Mesendoderm (in vitro differentiated cells): ENCODE results near the gene SLC25A13.
"Not testable (repeated sequence)": the region's sequence is repeated elsewhere in the genome, so short reads cannot be mapped to it uniquely, and the experiment has no call there.

ENCODE experiments used
- DNase-seq: peaks from one replicate; pipeline ENCODE4 v3.0.0; 2013
- H2AK5ac ChIP-seq: 2 replicates; pipeline ENCODE4 v1.6.1; 2013; ENCODE audit warnings: low read length, inconsistent platforms
- H2BK120ac ChIP-seq: 2 replicates; pipeline ENCODE4 v1.6.1; 2013; ENCODE audit warnings: low read depth, mild to moderate bottlenecking, low read length, moderate library complexity, mixed read lengths
- H2BK15ac ChIP-seq: replicated peaks from 2 replicates; pipeline ENCODE4 v1.6.1; 2013; ENCODE audit warnings: low read depth, mild to moderate bottlenecking, moderate library complexity
- H2BK5ac ChIP-seq: 2 replicates; pipeline ENCODE4 v1.6.1; 2013; ENCODE audit warnings: low read length, inconsistent platforms
- H3K18ac ChIP-seq: 2 replicates; pipeline ENCODE4 v1.6.1; 2013; ENCODE audit warnings: mild to moderate bottlenecking, low read length, mixed read lengths
- H3K23ac ChIP-seq: one replicate; pipeline ENCODE4 v1.6.1; 2013; ENCODE audit warnings: low read length
- H3K27ac ChIP-seq: 2 replicates; pipeline ENCODE4 v1.5.1; 2013; ENCODE audit warnings: low read depth, mild to moderate bottlenecking, inconsistent platforms, low read length, moderate library complexity
- H3K27me3 ChIP-seq: 2 replicates; pipeline ENCODE4 v1.6.1; 2013; ENCODE audit warnings: low read length, control low read depth, mild to moderate bottlenecking, inconsistent platforms; ENCODE audit not compliant: insufficient read depth, poor library complexity
- H3K36me3 ChIP-seq: 2 replicates; pipeline ENCODE4 v1.6.1; 2013; ENCODE audit warnings: low read length, inconsistent platforms; ENCODE audit not compliant: control insufficient read depth, insufficient read depth
- H3K4ac ChIP-seq: one replicate; pipeline ENCODE4 v1.6.1; 2013; ENCODE audit warnings: low read depth, mild to moderate bottlenecking, low read length, moderate library complexity
- H3K4me1 ChIP-seq: 2 replicates; pipeline ENCODE4 v1.6.1; 2013; ENCODE audit warnings: low read depth, low read length, inconsistent platforms; ENCODE audit not compliant: control insufficient read depth
- H3K4me2 ChIP-seq: 2 replicates; pipeline ENCODE4 v1.6.1; 2013; ENCODE audit warnings: low read length
- H3K4me3 ChIP-seq: 2 replicates; pipeline ENCODE4 v1.5.1; 2013; ENCODE audit warnings: mild to moderate bottlenecking, low read length
- H3K56ac ChIP-seq: one replicate; pipeline ENCODE4 v1.6.1; 2013; ENCODE audit warnings: low read length
- H3K79me1 ChIP-seq: 2 replicates; pipeline ENCODE4 v1.6.1; 2013; ENCODE audit warnings: low read length, inconsistent platforms
- H3K79me2 ChIP-seq: 2 replicates; pipeline ENCODE4 v1.6.1; 2013; ENCODE audit warnings: mild to moderate bottlenecking, low read length; ENCODE audit not compliant: control insufficient read depth, insufficient read depth
- H3K9ac ChIP-seq: 2 replicates; pipeline ENCODE4 v1.6.1; 2013; ENCODE audit warnings: low read length, inconsistent platforms
- H4K5ac ChIP-seq: one replicate; pipeline ENCODE4 v1.6.1; 2013; ENCODE audit warnings: low read length
- H4K8ac ChIP-seq: one replicate; pipeline ENCODE4 v1.6.1; 2013; ENCODE audit warnings: low read depth, mild to moderate bottlenecking, control low read depth, low read length, moderate library complexity
- WGBS: extraction: QIAGEN DNeasy Blood & Tissue Kit; methylation state at CpG from one replicate; pipeline ENCODE4 v1.1.7; 2013; ENCODE audit warnings: low lambda C conversion rate, missing lambda C conversion rate; ENCODE audit not compliant: insufficient coverage; ENCODE audit errors: extremely low coverage; 5-methylcytosine and 5-hydroxymethylcytosine counted together

The SLC25A13 gene

GRCh38 chr7:96303105-96303685, 18.7 kb downstream of the SLC25A13 start:
- no peak overlapping the region for H2AK5ac ChIP-seq
- no peak overlapping the region for H3K9ac ChIP-seq
- no peak overlapping the region for H4K5ac ChIP-seq
- H3K4me1 ChIP-seq, result peaks cover 3% of the 10 kb centered on the region
- H4K8ac ChIP-seq, result peak overlapping the region; percentile 82
- H3K79me1 ChIP-seq, result peaks cover 19% of the 10 kb centered on the region
- H3K23ac ChIP-seq, result no peak overlapping the region
- H3K79me2 ChIP-seq, result peaks cover 41% of the 10 kb centered on the region
- no peak overlapping the region for H3K4ac ChIP-seq
- no CpG with 5 or more reads among the region's 5 CpGs for WGBS
- no peak overlapping the region for H2BK120ac ChIP-seq
- no peak overlapping the region for H3K18ac ChIP-seq
- no peak overlapping the region for H3K4me3 ChIP-seq
- no peaks in the 10 kb centered on the region for H3K36me3 ChIP-seq
- no peak overlapping the region for H2BK5ac ChIP-seq
- peak; percentile 56 for DNase-seq
- H3K4me2 ChIP-seq, result no peak overlapping the region
- peak overlapping the region; percentile 30 for H3K27ac ChIP-seq
- H3K27me3 ChIP-seq, result no peaks in the 10 kb centered on the region
- no peak overlapping the region for H3K56ac ChIP-seq
- no peak overlapping the region for H2BK15ac ChIP-seq

GRCh38 chr7:96300986-96301385, 20.9 kb downstream of the SLC25A13 start:
- no peak overlapping the region for H2BK5ac ChIP-seq
- no peak overlapping the region for H4K5ac ChIP-seq
- H3K18ac ChIP-seq, result no peak overlapping the region
- no peak overlapping the region for H3K27ac ChIP-seq
- no peak for DNase-seq
- H3K23ac ChIP-seq, result no peak overlapping the region
- no peak overlapping the region for H2BK120ac ChIP-seq
- H4K8ac ChIP-seq, result no peak overlapping the region
- no peak overlapping the region for H2AK5ac ChIP-seq
- no peak overlapping the region for H2BK15ac ChIP-seq
- no peak overlapping the region for H3K9ac ChIP-seq
- H3K56ac ChIP-seq, result no peak overlapping the region
- peaks cover 17% of the 10 kb centered on the region for H3K79me1 ChIP-seq
- H3K27me3 ChIP-seq, result no peaks in the 10 kb centered on the region
- no CpG with 5 or more reads among the region's 1 CpG for WGBS
- H3K4me2 ChIP-seq, result no peak overlapping the region
- H3K4ac ChIP-seq, result no peak overlapping the region
- H3K79me2 ChIP-seq, result peaks cover 33% of the 10 kb centered on the region
- no peak overlapping the region for H3K4me3 ChIP-seq
- H3K4me1 ChIP-seq, result peaks cover 3% of the 10 kb centered on the region
- no peaks in the 10 kb centered on the region for H3K36me3 ChIP-seq

- no peak overlapping the region for H2BK120ac ChIP-seq
- no peaks in the 10 kb centered on the region for H3K36me3 ChIP-seq
- H2BK5ac ChIP-seq, result no peak overlapping the region
- DNase-seq, result no peak
- H3K79me1 ChIP-seq, result peaks cover 14% of the 10 kb centered on the region
- H3K4ac ChIP-seq, result no peak overlapping the region
- H3K27ac ChIP-seq, result no peak overlapping the region
- no peak overlapping the region for H3K18ac ChIP-seq
- no peak overlapping the region for H3K23ac ChIP-seq
- no peak overlapping the region for H4K5ac ChIP-seq
- no peak overlapping the region for H2BK15ac ChIP-seq
- no peak overlapping the region for H2AK5ac ChIP-seq
- no peaks in the 10 kb centered on the region for H3K27me3 ChIP-seq
- H3K79me2 ChIP-seq, result peaks cover 30% of the 10 kb centered on the region
- no peak overlapping the region for H3K4me3 ChIP-seq
- peaks cover 3% of the 10 kb centered on the region for H3K4me1 ChIP-seq
- no peak overlapping the region for H3K56ac ChIP-seq
- H4K8ac ChIP-seq, result no peak overlapping the region
- H3K9ac ChIP-seq, result no peak overlapping the region
- H3K4me2 ChIP-seq, result no peak overlapping the region
Observed at GRCh38 chr7:96300502-96300901, 21.4 kb downstream of the SLC25A13 start.

- no peaks in the 10 kb centered on the region for H3K27me3 ChIP-seq
- H3K4me1 ChIP-seq, result peaks cover 3% of the 10 kb centered on the region
- peaks cover 27% of the 10 kb centered on the region for H3K79me2 ChIP-seq
- WGBS, result no CpG with 5 or more reads among the region's 1 CpG
- no peak overlapping the region for H2BK15ac ChIP-seq
- no peak overlapping the region for H3K4ac ChIP-seq
- no peak overlapping the region for H3K23ac ChIP-seq
- no peak overlapping the region for H2AK5ac ChIP-seq
- no peak overlapping the region for H3K9ac ChIP-seq
- no peak overlapping the region for H4K5ac ChIP-seq
- H3K18ac ChIP-seq, result no peak overlapping the region
- H2BK5ac ChIP-seq, result no peak overlapping the region
- no peak for DNase-seq
- H4K8ac ChIP-seq, result no peak overlapping the region
- no peak overlapping the region for H3K4me3 ChIP-seq
- no peak overlapping the region for H3K27ac ChIP-seq
- H3K36me3 ChIP-seq, result no peaks in the 10 kb centered on the region
- no peak overlapping the region for H3K4me2 ChIP-seq
- no peak overlapping the region for H3K56ac ChIP-seq
- peaks cover 14% of the 10 kb centered on the region for H3K79me1 ChIP-seq
- H2BK120ac ChIP-seq, result no peak overlapping the region
Observed at GRCh38 chr7:96299496-96299895, 22.4 kb downstream of the SLC25A13 start.

GRCh38 chr7:96297876-96298275, 24.0 kb downstream of the SLC25A13 start:
- Histone ChIP-seq H3K36me3 (no peaks in the 10 kb centered on the region), H3K79me2 (peaks cover 20% of the 10 kb centered on the region)
- DNase-seq, result no peak

GRCh38 chr7:96297446-96297845, 24.5 kb downstream of the SLC25A13 start:
- not testable (repeated sequence) for H3K23ac ChIP-seq, H4K5ac ChIP-seq, H2AK5ac ChIP-seq, H3K4me2 ChIP-seq, H3K4ac ChIP-seq, H3K36me3 ChIP-seq, H3K27ac ChIP-seq, H3K4me1 ChIP-seq, H3K9ac ChIP-seq, DNase-seq, H4K8ac ChIP-seq, H2BK15ac ChIP-seq, H3K27me3 ChIP-seq, H3K4me3 ChIP-seq, H2BK120ac ChIP-seq, H3K79me1 ChIP-seq, H2BK5ac ChIP-seq, H3K18ac ChIP-seq, H3K56ac ChIP-seq
- H3K79me2 ChIP-seq, result peaks cover 16% of the 10 kb centered on the region
- no CpG with 5 or more reads among the region's 5 CpGs for WGBS

More at GRCh38 chr7:96297876-96298275, 24.0 kb downstream of the SLC25A13 start:
- Histone ChIP-seq H3K4ac (no peak overlapping the region), H4K5ac (no peak overlapping the region), H2BK5ac (no peak overlapping the region), H3K4me2 (no peak overlapping the region), H3K56ac (no peak overlapping the region), H2BK120ac (no peak overlapping the region), H2BK15ac (no peak overlapping the region), H3K9ac (no peak overlapping the region), H3K18ac (peak overlapping the region; percentile 28), H3K27ac (no peak overlapping the region), H3K27me3 (no peaks in the 10 kb centered on the region), H2AK5ac (no peak overlapping the region), H4K8ac (no peak overlapping the region), H3K4me3 (no peak overlapping the region), H3K23ac (no peak overlapping the region), H3K4me1 (no peaks in the 10 kb centered on the region), H3K79me1 (peaks cover 11% of the 10 kb centered on the region)
